Left renal cortex interstitium (tissue), 4 donors: ENCODE results near the gene FN1. TPM values are rescaled to one million over a fixed set of nuclear protein-coding genes. Genes with fewer than 3 reads are reported as not detected.
"Not testable (repeated sequence)": the region's sequence is repeated elsewhere in the genome, so short reads cannot be mapped to it uniquely, and the experiment has no call there.

ENCODE experiments used
- DNase-seq, 4 donors: peaks; one replicate each; pipeline ENCODE4 v3.0.0-alpha.2; 2013; ENCODE audit warnings: low read depth in 4 of 4, low spot score in 2 of 4, missing footprints in 1 of 4
- polyA plus RNA-seq, 4 donors: library from polyadenylated mRNA; unstranded; fragments of 120-200 nt; gene quantifications; one replicate each; pipeline ENCODE4 v1.2.1, GENCODE V29; 2013; ENCODE audit not compliant: insufficient read length in 4 of 4

Gene FN1
- polyA plus RNA-seq, 4 donors: 365 to 596 (median 485) TPM

DNA sequence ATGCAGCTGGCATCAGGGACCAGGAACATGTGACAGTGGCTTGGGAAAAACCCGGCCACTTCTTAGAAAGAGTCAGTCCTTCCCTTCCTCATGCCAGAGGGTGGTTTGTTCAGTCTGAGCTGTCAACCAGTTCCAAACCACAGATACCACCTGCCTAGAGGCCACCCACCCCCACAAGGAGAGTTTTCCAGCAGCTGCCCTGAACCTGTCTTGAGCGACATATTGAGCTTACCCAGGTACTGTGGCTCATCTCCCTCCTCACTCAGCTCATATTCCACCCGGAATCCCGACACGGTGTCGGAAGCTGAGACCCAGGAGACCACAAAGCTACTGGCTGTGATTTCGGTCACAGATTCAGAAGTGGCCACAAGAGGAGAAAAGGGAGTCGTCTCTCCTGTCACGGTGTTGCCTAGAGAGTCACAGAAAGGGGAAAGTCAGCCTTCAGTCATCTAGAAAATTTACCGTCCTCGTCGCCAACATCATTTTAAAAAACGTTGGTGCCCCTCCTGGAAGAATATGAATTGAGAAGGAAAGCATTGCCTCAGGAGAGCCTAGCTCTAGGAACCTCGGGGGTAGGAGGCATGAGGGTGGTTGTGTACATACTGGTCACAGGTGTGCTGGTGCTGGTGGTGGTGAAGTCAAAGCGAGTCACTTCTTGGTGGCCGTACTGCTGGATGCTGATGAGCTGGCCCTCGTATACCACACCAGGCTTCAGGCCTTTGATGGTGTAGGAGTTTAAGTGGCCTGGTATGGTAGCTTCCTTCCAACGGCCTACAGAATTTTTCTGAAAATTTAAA, 26.3 kb downstream of the FN1 start:
- DNase-seq: no peak

DNA sequence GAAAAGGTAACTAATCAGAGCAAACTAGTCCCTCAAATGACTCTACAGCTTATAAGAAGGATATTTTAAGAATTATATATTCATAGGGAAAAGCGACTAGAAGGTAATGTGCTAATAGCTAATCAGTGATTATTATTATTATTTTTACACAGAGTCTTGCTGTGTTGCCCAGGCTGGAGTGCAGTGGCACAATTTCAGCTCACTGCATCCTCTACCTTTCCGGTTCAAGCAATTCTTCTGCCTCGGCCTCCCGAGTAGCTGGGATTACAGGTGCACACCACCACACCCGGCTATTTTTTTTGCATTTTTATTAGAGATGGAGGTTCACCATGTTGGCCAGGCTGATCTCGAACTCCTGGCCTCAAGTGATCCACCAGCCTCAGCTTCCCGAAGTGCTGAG, 27.4 kb downstream of the FN1 start:
- not testable (repeated sequence) for DNase-seq

DNA sequence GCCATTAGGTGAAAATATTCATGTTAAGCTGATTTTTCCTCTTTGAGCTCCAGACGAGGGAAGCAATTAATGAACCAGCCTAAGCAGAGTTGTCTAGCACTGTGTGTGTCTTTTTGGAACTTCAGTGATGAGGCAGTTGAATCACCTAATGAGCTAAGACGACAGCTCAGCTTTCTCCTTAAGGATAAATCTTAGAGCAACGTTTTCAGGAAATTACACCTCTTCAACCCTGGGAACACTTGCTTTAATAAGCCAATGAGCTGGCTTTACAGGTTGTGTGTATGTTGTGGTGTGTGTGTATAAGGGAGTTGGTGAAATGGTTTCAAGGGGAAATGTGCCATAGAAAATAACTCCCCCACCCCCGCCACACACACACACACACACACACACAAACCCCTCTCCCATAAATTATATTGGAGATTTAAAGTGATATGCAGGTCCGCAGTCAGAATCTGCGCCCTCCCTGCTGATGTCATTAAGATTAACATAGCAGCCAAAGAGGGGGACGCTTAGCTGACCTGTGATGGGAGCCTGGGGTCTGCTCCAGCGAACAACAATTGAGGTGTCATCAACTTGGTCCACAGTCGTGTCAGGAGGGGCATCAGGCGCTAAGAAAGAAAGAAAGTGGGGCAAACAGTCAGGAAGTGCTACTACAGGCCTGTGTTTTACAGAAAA, 28.1 kb downstream of the FN1 start:
- DNase-seq: no peak

DNA sequence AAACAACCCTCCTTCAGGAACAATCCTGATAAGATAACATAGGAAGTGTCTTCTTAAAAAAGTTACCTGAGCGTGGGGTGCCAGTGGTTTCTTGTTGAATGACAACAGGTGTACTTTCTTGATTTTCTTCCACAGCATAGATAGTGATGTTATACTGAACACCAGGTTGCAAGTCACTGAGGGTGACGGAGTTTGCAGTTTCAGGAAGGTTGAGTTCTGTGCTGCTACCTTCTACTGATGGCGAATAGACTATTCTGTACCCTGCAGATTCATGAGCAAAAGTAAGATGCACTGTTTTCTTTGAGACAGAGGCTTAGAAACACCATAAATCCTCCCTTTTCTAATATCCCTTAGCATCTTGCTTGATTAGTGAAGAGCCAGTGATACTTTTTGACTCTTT, 28.8 kb downstream of the FN1 start:
- no peak for DNase-seq

DNA sequence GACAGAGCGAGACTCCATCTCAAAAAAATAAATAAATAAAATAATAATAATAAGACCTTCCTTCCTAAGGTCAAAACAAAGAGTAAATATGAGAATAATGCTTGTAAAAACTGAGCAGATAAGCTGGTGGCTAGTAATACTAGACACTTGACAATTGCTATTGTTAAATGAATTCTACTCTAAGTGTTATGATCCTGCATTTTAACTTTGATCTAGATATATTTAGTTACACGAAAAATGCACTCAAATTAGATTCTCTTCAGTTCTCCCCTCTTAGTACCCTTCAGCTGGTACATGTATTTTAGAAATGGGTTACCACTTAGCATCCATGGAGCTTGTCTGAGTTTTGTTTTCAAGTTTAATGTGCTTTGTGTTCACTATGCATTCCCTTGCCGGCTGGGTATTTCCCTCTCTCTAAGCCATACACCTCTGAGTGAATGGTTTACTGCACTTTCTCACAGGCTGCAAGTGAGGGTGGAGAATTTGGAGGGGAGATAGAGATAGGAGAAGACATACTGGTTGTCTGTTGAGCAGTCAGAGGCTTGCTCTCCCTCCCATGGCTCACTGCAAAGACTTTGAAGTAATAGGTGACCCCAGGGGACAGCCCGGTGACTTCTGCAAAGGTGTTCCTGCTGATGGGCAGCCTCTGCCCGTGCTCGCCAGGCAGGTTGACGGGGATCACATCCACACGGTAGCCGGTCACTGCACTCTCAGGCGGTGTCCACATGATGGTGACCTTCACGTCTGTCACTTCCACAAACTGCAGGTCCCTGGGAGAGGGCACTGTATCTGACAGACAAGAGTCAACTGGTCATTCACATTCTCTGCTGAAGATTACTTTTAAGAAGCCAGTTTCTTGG, 29.9 kb downstream of the FN1 start:
- DNase-seq: no peak

DNA sequence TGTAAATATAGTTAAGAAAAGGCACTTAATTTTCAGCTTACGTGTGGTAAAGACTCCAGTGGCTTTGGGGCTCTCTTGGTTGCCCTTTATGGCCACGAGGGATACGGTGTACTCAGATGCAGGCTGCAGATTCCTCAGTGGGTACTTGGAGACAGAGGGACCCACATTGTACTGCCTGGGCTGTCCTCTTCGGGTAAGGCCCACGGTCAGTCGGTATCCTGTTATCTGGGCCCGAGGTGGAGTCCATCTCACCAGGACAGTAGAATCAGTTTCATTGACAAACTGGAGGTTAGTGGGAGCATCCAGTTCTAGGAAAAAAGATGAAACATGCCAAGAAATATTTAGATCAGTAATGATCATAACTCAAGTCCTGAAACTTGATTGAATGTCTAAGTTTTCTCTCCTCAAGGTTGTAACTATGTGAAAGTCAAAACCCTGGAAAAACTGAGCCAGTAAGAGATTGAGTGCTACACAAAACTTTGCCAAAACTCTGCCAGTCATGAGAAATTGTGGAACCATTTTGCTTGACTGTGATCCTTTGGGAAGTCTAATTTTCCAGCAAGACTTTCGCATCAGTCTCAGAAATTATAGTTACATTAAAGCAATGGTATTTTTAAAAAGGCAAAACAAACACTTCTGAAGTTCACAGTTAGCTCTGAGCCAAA, 31.4 kb downstream of the FN1 start:
- no peak for DNase-seq

DNA sequence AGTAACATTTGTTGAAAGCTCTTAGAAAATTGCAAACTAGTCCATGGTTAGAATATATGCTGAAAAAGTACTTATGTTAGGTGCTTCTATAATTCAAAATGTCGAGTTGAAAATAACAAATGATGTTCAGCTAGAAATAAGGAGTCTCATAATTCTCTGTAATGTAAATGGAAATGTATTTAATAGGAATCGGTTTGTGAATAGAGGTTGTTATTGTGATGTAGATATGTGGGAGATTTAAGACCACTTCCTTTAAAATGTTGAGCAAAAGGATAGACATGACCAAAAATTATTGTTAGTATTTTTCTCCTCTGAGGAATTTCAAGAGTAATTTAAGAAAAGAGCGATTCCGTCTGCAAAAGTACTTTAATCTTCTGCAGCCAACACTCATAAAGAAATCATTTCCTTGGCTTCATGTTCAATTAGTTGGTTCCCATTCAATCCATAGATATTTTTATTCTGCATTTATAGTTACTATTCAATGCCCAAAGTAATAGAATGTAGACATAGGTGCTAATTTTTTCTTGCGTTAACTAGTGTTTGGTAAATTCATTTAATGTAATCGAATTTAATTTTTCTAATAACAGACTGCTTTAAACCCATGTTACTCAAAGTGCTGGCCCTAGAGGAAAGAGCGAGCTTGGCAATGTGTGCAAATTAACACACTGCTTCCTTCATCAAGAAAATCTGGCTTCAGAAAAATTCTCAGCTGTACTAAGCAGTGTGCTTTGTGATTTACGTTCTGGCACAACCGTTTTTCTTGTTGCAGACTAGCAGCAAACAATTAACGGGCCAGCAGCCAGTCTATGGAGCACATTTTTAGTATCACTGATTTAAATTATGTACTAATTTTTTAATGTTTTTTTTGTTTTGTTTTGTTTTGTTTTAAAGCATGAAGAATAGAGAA, 32.2 kb downstream of the FN1 start:
- no peak for DNase-seq

DNA sequence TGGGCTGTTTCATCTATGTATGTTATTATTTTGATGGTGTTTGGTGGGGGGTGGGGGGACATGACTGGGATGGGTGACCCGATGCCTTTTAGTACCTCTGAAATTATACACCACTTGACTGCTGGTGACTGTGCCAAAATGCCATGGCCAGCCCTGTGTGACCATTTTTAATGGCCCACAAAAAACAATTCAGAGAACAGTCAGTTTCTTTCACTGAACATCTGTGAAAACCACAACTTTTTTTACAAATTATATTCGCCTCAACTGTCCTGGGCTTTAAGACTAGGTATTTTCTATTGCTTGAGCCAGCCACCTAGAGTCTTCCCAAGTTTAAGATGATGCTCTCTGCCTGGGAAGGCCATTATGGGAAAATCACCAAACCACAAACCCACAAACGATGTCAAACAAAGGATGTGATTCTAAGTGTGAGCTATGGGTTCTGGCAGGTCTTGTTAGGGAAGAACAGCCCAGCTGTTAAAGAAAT, 33.9 kb downstream of the FN1 start:
- DNase-seq: no peak

DNA sequence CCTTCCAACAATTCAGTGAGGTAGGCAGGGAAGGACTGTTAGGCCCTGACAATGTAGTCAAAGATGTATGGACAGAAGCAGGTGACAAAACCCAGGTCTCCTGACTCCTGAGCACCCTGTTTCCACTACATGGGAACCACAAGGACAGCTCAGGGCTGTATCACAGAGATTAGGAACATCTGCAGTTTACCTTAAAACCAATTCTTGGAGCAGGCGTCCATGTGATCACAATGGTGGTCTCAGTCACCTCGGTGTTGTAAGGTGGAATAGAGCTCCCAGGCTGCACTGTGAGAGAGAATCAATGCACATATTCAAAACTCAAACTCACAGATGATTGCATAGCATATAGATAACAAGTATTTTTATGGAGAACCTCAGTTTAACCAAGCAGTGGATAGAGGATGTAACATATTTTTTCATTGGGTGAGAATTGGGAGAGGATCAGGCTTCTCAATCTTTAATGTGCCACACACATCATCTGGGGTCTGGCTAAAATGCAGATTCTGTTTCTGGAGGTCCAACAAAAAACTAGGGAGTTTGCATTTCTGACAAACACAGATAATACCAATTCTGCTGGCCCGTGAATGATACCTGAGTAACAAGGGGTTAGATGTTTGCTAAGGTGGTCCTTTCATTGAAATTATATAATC, 36.7 kb downstream of the FN1 start:
- no peak for DNase-seq

DNA sequence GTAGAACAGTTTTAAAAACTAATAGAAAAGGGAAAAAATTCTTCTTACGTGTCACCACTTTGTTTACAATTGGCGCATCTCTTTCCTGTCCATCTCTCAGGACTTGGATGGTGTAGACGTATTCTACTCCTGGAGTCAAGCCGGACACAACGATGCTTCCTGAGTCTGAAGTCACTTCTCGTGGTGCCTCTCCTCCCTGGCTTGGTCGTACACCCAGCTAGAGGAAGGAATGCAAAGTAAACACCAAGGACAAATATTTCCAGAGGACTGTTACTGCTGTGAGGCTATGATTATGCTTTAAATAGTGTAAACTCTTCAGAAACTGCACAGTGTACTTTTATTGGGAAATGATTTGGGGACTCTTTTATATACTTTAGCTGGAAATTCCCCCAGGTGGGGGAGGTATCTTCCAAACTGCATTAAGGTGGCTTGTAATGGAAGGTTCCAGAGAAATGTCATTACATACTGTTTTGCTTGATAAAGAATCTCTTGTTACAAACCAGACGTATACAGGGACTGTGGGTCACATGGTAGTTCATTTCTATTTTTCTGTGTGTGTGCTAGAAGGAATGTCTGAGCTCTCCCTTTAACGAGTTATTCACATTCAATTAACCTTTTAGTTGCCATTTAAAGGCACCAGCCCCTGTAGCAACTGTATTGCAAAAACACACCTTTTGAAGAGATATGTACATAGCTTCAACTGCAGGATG, 38.1 kb downstream of the FN1 start:
- DNase-seq: no peak

DNA sequence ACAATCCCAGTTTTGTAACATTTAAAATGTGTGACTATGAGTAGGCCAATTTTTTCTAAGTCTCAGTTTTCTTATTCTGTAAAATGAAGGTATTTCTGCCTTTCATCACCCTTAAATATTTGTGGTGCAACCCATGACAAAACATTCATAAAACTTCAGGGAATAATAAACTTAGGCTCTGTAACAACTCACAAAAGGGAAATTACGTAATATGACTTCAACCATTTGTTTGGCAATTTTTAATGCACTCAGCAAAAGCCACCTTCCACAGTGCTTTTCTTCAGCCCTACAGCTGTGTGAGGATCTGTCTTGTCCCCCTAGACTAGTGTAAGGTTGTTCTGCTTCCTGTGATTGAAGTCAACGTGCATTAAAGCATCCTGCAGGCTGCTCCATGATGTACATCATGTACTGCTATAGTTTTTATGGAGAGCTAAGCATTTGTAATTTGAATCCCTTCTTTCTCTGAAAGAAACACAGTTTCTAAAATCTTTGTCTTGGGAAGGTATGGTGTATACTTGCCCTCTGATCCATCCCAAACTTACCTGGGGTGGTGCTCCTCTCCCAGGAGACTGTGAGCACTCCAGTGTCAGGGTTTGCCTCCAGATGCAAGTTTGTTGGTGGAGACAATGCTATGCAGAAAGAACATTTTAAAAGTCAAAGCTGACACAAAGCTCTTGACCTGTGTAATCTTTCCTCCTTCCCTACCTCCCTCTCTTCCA, 39.1 kb downstream of the FN1 start:
- DNase-seq: no peak

DNA sequence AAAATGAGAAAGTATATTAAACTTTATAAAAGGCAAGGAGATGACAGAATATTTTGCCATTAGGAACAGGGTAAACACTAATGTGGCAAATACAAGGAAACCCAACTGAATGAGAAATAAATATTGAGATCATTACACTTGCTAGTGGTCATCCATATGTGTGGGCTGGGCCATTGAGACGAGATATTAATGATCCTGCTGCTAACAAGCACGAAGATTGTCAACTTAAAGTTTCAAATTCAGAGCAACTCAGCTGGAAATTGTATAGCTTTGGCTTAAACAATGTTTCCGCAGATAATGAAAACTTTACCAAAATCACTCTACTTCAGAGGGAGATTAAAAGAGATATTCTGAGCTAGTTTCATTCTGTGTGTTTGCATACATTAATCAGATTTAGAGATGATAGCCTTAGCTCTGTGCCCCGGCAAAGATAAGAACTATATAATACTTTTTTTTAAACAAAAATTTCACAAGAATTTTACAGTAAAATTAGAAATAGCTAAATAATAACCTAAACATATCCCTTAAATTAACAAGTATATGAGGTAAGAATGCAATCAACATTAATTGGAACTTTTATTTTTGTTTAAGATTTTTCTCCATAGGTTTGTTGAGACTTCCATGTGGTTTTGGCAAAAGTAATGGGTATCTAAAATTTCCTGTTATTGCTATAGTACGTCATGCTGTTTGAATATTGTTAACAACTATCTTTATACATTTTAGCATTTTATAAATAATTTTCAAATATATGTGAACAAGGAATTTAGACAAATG, 40.0 kb downstream of the FN1 start:
- no peak for DNase-seq

DNA sequence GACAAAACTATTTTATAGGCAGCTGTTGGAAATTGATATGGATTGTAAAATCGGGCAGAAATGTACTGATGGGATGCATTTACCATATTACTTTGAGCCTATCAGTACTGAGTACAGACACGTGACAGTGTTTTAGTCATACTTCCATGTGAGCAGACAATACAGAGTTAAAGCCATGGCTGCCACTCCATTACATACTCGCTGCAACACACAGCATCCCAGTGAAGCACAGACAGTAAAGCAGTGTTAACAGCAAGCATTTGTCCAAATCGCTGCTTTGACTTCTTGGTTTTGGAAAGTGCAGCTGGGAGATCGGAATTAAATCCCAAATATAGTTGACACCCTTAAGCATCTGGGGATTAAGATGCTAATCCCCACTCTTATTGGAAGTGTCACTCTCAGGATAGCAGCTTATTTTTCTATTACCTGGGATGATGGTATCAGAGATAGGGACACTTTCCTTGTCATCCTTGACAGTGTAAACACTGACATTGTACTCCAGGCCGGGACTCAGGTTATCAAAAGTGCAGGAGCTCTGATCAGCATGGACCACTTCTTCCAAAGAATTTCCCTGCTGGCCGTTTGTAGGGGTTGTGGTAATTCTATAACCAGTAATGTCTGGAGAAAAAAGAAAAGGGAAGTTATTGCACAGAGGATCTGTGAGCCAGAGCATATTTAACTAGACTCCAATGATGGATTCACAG, 41.6 kb downstream of the FN1 start:
- DNase-seq: no peak

DNA sequence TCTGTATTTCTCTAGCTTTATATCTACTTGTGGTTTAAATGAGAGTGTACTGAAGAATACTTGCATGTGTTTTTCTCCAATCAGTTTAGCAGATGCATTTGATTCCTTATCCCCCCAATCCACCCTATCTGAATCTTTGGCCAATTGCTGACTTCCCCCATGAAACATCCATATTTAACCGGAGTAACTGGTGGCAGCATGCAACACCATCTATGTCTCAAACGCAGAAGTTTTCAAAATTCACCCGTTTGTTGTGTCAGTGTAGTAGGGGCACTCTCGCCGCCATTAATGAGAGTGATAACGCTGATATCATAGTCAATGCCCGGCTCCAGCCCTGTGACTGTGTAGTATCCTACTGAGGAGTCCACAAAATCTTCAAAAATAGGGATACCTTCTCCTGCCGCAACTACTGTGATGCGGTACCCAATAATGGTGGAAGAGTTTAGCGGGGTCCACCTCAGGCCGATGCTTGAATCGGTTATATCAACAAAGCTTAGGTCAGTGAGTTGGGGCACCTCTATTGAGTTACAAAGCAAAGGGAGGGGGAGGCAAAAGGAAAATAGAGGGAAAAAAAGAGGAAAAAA, 43.1 kb downstream of the FN1 start:
- DNase-seq: no peak

DNA sequence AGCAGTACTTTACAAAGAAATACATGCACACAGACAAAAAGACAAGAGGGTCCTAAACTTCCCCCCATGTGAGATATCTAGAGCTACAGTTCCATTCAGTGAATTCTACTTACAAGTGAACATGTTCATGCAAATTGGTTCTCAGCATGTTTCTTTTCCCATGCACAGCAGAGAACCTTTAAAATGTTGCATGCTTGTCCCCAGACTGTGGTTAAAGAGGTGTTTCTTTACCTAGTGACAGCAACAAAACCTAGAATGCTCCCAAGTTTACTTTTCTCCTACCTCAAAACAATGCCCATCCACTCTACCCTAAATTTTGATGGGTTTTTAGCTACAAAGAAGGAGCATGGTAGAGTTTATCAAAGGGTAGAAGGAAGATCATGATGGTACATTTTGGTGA, 43.7 kb downstream of the FN1 start:
- no peak for DNase-seq

DNA sequence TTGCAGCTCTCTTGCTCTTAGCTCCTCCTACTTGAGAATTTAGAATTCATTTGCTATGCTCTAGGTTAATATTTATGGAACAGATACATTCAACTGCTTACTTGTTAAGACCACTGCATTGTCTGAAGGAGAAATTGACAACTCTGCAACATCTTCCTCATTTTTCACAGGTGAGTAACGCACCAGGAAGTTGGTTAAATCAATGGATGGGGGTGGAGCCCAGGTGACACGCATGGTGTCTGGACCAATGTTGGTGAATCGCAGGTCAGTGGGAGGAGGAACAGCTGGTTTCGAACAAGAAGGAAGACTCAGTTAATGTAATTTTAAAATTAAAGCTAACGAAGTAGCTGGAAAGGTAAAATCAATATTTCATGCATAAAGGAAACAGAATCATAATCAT, 44.3 kb downstream of the FN1 start:
- no peak for DNase-seq
